Suprapubic skin (tissue), 4 donors: ENCODE measurements around the gene TEAD1. TPM values are rescaled to one million over a fixed set of nuclear protein-coding genes. Genes with fewer than 3 reads are reported as not detected.

Experiments
- DNase-seq, 2 donors: peaks; one replicate each; pipeline ENCODE4 v3.0.0-alpha.2; 2019; ENCODE audit warnings: low spot score in 2 of 2
- H3K27ac ChIP-seq: fragments of 200-600 bp; sonication (generic); one replicate; pipeline ENCODE4 v1.5.1; 2019
- H3K27me3 ChIP-seq: fragments of 200-600 bp; sonication (generic); one replicate; pipeline ENCODE4 v1.5.1; 2019
- H3K36me3 ChIP-seq: fragments of 200-600 bp; sonication (generic); one replicate; pipeline ENCODE4 v1.5.1; 2019
- H3K4me1 ChIP-seq: fragments of 200-600 bp; sonication (generic); one replicate; pipeline ENCODE4 v1.5.1; 2019
- H3K4me3 ChIP-seq: fragments of 200-600 bp; sonication (generic); one replicate; pipeline ENCODE4 v1.5.1; 2019; ENCODE audit warnings: mild to moderate bottlenecking
- H3K9me3 ChIP-seq: fragments of 200-600 bp; sonication (generic); one replicate; pipeline ENCODE4 v1.5.1; 2019
- EP300 ChIP-seq: sonication (generic); formaldehyde crosslinking; IDR thresholded peaks from one replicate; pipeline ENCODE4 v1.6.1; 2017; ENCODE audit warnings: antibody characterized with exemption
- POLR2A ChIP-seq, 2 donors: fragments of 450-650 bp; IDR thresholded peaks; one replicate each; pipeline ENCODE4 v1.6.1; 2017; ENCODE audit warnings: antibody characterized with exemption in 2 of 2, mild to moderate bottlenecking in 2 of 2, moderate library complexity in 2 of 2
- POLR2AphosphoS5 ChIP-seq, 3 donors: sonication (generic); formaldehyde crosslinking; IDR thresholded peaks; one replicate each; pipeline ENCODE4 v1.6.1; 2017; ENCODE audit warnings: antibody characterized with exemption in 3 of 3
- WGBS: methylation state at CpG from one replicate; pipeline ENCODE4 v1.1.5; 2018; 5-methylcytosine and 5-hydroxymethylcytosine counted together
- total RNA-seq, 4 donors: library from RNA; depleted of rRNA; stranded (reverse); fragments of >200 nt; gene quantifications; one replicate each; pipeline ENCODE4 v1.1.0, GENCODE V29; 2016
- TF ChIP-seq, protein P1 (sequence below), 2 donors: fragments of 200-600 bp in 1 of 2; fragments of 450-650 bp in 1 of 2; sonication (generic) in 1 of 2; IDR thresholded peaks; one replicate each; pipeline ENCODE4 v1.5.1; 2016 to 2019; ENCODE audit warnings: antibody characterized with exemption in 2 of 2, mild to moderate bottlenecking in 1 of 2, moderate library complexity in 1 of 2

TEAD1 gene
- total RNA-seq, 4 donors from 2014 or later: 60.3 to 84.8 (median 72.4) TPM

DNA sequence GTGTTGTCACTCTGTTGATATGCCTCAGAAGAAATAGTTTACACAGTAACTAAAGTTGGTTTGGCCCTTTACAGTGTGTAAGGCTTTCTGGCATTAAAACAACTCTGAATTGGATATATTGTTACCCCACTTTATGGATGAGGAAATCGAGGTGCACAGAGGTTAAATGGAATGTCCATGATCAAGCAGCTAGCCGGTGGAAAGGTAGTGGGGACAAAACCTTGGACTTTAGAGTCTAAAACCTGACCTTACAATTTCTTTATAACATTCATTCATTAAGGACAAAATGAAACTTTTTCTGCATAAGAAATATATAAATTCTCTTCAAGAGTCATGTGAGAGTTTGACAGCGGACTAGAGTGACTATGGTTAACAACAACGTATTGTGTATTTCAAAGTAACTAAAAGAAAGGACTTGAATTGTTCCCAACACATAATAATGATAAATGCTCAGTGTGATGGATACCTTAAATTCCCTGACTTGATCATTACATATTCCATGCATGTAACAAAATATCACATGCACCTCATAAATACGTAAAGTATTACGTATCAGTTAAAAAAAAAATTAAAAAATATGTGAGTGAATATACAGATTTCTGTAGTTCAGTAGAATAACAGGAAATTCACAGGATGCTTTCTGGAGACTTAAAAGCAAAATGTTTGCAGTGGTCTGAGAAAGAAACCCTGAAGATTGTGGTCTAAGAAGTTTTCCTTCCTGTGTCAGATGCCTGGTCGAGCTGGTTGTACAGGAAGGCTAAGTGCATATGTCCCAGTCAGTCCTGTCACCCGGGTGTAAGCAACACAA lies 51.0 kb downstream of the TEAD1 start:
- WGBS: 73% methylated on average over 8 of the region's 8 CpGs
- TF ChIP-seq POLR2AphosphoS5 (IDR thresholded peaks at IDR 0.05) (no peak), POLR2A (IDR thresholded peaks at IDR 0.05) (no peak), EP300 (no peak)
- TF ChIP-seq, protein P1, sequence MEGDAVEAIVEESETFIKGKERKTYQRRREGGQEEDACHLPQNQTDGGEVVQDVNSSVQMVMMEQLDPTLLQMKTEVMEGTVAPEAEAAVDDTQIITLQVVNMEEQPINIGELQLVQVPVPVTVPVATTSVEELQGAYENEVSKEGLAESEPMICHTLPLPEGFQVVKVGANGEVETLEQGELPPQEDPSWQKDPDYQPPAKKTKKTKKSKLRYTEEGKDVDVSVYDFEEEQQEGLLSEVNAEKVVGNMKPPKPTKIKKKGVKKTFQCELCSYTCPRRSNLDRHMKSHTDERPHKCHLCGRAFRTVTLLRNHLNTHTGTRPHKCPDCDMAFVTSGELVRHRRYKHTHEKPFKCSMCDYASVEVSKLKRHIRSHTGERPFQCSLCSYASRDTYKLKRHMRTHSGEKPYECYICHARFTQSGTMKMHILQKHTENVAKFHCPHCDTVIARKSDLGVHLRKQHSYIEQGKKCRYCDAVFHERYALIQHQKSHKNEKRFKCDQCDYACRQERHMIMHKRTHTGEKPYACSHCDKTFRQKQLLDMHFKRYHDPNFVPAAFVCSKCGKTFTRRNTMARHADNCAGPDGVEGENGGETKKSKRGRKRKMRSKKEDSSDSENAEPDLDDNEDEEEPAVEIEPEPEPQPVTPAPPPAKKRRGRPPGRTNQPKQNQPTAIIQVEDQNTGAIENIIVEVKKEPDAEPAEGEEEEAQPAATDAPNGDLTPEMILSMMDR (IDR thresholded peaks at IDR 0.05): no peak
- H3K36me3 ChIP-seq: no peaks in the 10 kb centered on the region
- H3K9me3 ChIP-seq: no peaks in the 10 kb centered on the region
- peaks cover 60% of the 10 kb centered on the region for H3K4me1 ChIP-seq
- DNase-seq: no peak
- no peaks in the 10 kb centered on the region for H3K27me3 ChIP-seq
- H3K27ac ChIP-seq: peak overlapping the region; percentile 77
- no peak overlapping the region for H3K4me3 ChIP-seq

DNA sequence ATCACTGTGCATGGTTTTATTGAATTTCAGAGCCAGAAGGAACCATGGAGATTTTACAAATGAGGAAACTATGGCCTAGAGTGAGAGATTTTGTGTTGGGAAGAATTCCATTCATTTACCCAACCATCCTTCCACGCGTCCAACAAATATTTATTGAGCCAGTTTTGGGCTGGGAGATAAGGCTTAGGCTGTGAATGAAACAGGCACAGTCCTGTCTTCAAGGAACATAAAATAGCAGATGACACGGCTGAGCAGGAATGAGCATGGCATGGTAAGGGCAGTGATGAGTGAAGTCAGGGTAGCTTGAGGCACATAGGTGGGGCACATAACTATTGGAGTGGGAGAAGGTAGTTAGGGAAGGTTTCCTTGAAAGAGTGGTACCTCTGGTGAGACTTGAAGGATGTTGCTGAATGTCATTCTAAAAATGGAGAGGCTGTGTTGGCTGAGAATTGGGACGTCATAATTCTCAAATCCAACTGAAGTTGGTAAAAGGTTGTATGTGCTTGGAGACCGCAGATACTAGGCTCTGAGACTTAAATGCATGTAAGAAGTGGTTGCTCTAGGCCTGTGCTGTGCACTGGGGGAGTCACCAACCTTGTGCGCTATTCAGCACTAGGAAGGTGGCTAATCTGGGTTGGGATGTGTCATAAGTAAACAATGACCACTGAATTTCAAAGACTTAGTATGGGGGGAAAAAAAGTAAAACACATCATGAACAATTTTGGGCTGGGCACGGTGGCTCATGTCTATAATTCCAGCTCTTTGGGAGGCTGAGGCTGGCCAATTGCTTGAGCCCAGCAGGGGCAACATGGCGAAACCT lies 51.9 kb downstream of the TEAD1 start:
- Histone ChIP-seq H3K27ac (no peak overlapping the region), H3K36me3 (no peaks in the 10 kb centered on the region), H3K27me3 (no peaks in the 10 kb centered on the region), H3K4me3 (no peak overlapping the region), H3K9me3 (no peaks in the 10 kb centered on the region), H3K4me1 (peaks cover 59% of the 10 kb centered on the region)
- DNase-seq: no peak
- 79% methylated on average over 8 of the region's 8 CpGs for WGBS
- TF ChIP-seq EP300: no peak

DNA sequence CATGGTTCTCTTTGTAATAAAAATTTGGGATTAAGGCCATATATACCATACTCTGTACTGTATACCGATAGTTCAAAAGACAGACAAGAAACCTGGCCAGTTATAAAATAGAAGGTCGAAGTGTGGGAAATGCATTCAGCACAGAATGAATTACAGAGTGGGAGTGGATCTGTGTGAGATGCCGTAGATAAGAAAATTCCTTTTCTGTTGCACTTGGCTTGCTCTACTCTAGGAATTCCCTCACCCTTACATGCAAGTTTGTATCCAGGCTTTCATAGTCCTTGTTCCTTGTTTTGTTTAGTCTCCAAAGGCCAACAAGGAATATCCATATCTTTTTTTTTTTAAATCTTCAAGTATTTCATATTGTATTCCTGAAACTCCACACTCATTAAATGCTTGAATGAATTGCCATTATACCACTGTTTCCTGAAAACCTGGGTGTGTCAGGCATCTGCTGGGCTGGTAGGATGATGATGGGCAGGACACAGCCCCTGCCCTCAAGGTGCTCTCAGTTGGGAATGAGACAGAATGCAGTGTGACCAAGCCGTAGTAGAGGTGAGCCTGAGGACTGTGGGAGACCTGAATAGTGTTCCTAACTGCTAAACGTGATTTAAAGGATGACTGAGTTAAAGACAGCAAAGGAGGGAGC lies 53.5 kb downstream of the TEAD1 start:
- Histone ChIP-seq H3K4me3 (no peak overlapping the region), H3K9me3 (no peaks in the 10 kb centered on the region), H3K27me3 (no peaks in the 10 kb centered on the region), H3K4me1 (peaks cover 51% of the 10 kb centered on the region), H3K27ac (no peak overlapping the region), H3K36me3 (no peaks in the 10 kb centered on the region)
- DNase-seq: no peak
- WGBS: 58% methylated on average over 5 of the region's 5 CpGs
- TF ChIP-seq POLR2AphosphoS5 (IDR thresholded peaks at IDR 0.05) (no peak), EP300 (no peak), POLR2A (IDR thresholded peaks at IDR 0.05) (no peak)
- TF ChIP-seq, protein P1 (IDR thresholded peaks at IDR 0.05): no peak

GRCh38 chr11:12728417-12728816 lies 54.2 kb downstream of the TEAD1 start:
- no peak overlapping the region for H3K4me3 ChIP-seq
- WGBS: 61% methylated on average over 4 of the region's 4 CpGs
- no peaks in the 10 kb centered on the region for H3K9me3 ChIP-seq
- H3K4me1 ChIP-seq: peaks cover 44% of the 10 kb centered on the region
- no peaks in the 10 kb centered on the region for H3K27me3 ChIP-seq
- H3K36me3 ChIP-seq: no peaks in the 10 kb centered on the region
- no peak for DNase-seq
- H3K27ac ChIP-seq: no peak overlapping the region
- TF ChIP-seq, protein P1 (IDR thresholded peaks at IDR 0.05): no peak
- no peak for TF ChIP-seq POLR2AphosphoS5 (IDR thresholded peaks at IDR 0.05)
- no peak for TF ChIP-seq POLR2A (IDR thresholded peaks at IDR 0.05)
- no peak for TF ChIP-seq EP300

DNA sequence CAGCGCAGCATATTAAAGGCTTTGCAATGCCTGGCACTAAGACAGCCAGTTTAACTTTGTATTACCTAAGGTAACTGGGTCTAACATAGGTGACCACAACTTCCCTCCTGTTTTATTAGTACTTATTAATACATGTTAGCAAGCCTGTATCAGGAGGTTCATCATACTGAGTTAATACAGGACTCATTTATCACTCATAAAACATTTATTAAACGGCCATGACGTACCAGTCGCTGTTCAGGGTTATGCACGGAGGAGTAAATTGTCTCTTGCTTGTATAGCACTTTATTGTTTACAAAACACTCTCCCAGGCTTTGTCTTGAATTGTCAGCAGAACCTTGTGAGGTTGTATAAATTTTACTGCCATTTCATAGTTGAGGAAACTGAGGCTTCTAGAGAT lies 55.7 kb downstream of the TEAD1 start:
- H3K27me3 ChIP-seq: no peaks in the 10 kb centered on the region
- WGBS: 89% methylated on average over 5 of the region's 5 CpGs
- H3K4me1 ChIP-seq: peaks cover 29% of the 10 kb centered on the region
- DNase-seq: no peak
- H3K4me3 ChIP-seq: no peak overlapping the region
- no peak overlapping the region for H3K27ac ChIP-seq
- H3K9me3 ChIP-seq: no peaks in the 10 kb centered on the region
- TF ChIP-seq EP300 (no peak), POLR2AphosphoS5 (IDR thresholded peaks at IDR 0.05) (no peak), POLR2A (IDR thresholded peaks at IDR 0.05) (no peak)
- TF ChIP-seq, protein P1 (IDR thresholded peaks at IDR 0.05): no peak
- no peaks in the 10 kb centered on the region for H3K36me3 ChIP-seq
